Measurements from ENCODE around the gene PMP22.

Gene PMP22

DNA sequence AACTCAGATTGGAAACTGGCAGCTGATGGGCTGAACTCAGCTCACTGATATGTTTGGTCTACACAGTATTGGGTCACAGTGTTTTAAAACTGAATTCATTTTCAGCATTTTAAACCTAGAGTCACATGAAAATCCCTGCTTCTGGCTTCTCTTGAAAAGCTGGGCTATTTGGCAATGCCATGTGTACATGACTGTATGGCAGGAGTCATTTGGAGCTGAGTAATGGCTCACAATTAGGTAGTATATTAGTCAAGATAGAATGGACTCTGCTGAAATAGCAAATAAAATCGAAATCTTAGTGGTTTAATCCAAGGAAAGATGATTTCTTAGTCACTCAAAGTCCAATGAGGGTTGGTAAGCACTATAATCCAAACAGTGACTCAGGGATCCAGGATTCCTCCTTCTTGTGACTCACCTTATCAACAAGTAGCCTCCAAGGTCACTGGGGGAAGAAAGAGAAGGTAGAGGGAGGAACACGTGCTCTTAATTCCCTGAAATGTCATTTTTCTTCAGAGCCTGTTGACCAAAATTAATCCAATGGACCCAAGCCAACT lies 13.9 kb upstream of the PMP22 start:
- DNase-seq (ENCODE audit: insufficient read length, low spot score), result peak; percentile 41
- FAIRE-seq, result peak; percentile 89

DNA sequence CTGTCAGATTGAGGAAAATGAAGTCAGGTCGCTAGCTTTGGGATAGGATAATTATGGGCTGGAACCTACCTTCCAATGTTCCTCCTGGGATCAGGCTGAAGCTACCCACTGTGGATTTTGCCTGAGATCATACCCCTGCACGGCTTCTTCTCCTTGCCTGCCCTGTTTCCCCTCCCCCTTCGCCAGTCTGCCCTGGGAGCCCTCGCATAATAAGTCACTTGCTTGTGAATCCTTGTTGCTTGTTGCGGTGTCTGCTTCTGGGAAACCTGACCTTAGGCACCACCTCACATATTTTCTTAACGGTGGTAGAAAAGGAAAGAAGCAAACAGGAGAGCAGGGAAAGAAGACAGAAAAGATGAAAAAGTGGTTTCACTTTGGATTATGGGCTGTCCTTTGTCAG lies 13.3 kb upstream of the PMP22 start:
- no peak for DNase-seq (ENCODE audit: insufficient read length, low spot score)

DNA sequence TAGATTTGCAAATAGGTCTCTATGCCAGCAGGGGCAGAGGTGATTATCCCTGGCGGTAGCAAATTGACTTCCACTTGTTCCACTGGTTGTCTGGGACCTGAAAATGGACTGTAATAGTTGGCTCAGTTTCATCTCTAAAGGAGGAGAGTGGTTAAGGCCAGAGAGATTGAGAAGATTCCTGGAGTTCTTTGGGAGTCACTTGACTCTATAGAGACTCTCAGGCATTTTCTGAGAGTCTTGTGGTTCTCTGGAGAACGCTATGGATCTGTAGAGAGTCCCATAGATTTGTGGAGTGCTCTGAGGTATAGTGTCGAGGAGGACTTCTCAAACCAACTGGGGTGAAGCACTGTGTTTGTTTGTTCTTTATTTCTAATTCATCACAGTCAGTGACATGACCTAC lies 8.9 kb upstream of the PMP22 start:
- FAIRE-seq (no peak), DNase-seq (ENCODE audit: insufficient read length, low spot score) (no peak)

More for the DNA sequence above, 13.3 kb upstream of the PMP22 start:
- peak; percentile 64 for FAIRE-seq

DNA sequence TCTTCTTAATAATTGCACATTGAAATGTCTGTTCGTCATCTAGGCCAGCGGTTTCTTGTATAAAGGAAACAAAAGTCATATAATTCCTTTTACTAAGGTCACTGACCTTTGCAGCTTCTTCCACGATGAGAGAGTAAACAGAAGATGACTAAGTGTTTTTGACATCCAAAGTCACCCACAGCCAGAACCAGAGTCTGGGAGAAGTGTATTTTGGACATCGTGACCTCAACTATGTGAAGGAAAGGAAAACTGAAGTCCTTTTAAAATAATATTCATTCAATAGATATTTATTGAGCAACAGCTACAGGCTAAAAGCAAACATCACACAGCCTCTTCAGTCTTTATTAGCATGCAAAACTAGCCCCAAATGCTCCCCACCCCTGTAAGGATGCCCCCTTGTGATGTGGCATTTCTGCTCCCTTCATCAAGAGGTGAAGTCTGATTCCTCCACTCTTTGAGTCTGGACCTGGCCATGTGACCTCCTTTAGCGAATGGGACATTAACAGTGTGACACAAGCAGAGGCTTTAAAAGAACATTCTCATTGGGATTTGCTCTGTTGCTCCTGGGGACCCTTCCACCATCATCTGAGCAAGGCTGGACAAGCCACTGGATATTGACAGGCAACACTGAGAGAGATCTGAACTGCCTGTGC lies 8.1 kb upstream of the PMP22 start:
- FAIRE-seq, result peak; percentile 90
- peak; percentile 78 for DNase-seq (ENCODE audit: insufficient read length, low spot score)

DNA sequence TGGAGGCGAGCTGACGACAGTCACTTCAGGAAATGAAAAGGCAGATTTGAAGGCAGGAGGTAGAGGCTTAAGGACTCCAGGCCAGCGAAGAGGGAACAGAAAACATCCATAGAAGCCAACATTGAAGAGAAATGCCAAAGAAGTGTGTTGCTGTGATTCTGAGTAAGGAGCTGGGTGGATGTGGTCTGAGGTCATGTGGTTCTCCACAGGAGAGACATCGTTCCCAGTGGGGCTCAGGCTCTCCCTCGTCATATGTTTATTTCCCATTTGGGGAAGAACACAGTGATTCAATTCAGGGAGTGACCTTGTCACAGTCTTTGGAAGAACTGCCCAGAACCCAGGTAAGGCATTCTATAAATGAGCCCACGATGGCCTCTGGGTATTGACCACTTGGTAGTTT lies 6.6 kb upstream of the PMP22 start:
- FAIRE-seq, result no peak

DNA sequence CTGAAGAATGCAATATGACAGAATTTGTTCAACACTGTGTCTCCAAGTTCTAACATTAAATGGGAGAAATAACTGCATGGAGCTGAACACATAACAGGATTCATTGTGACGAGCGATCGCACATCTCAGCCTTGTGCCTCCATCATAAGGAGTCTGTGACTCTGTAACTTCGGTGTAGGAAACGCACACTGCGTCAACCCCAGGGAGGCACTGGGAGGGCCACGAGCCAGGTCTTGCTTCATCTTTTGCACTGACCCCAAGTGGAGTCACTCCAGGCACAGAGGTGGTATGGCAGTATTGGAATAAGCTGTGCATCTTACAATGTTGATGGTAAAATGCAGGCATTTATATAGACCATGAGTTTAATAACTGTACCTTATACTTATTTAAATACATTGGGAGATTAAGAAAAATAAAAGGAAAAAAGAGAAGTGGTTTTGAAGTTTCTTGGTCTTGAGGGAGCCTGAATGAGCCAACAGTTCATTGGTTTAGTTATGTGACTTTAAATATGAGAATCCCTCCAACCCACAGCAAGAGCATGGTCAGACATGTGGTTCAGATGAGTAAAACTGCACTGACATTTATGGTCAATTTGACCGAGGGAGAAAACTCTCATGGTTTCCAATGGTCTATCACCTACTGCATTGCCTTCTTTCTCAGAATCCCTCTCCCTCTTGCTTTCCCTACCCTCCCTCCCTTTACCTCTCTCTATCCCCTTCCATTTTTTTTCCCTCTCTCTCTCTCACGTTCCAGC lies 5.7 kb upstream of the PMP22 start:
- DNase-seq (ENCODE audit: insufficient read length, low spot score), result no peak
- FAIRE-seq, result peak; percentile 44

More for the DNA sequence above, 6.6 kb upstream of the PMP22 start:
- DNase-seq (ENCODE audit: insufficient read length, low spot score), result no peak

DNA sequence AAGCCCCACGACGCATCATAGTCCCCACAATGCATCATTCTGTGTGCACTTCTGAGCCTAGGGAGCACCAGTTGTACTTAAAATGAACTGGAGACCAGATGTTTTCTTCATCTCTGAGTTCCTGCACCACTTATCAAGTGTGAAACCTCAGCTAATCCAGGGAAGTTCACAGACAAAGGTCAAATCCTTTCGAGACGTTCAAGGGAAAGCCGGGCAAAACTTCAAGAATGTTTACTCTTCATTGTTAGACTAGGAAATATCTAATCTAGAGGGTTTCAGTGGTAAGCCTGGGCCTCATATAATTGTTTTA lies 4.6 kb upstream of the PMP22 start:
- FAIRE-seq (no peak), DNase-seq (ENCODE audit: insufficient read length, low spot score) (no peak)

DNA sequence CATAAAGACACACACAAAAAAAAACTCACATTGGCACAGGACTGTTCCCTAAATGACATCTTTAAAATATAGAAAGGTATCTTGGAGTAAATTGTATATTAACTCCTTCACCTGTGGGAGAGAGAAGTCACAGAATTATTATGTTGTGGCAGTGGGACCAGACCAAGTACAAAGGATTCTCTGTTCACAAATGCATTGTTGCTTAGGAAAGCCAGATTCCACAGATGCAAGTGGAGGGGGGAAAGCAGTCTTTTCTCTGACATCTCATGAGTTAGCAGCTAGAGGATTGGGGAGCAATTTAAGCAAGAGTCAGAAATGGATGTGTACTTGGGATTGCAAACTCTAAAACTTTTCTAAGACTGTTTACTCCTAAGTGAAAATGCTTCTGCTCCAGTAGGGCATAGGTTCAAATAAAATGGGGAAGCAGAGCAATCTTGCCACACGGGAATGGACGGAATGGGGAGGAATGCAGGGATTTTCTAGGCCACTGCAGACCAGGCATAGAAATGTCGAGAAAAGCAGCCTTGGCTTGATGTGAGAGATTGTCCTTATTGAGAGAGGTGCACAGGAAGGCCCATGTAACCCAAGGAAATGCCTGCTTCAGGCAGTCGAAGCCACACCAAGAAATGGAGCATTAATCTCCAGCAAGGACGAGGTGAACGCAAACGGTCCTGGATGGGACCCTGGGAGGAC lies 4.1 kb upstream of the PMP22 start:
- FAIRE-seq (no peak), DNase-seq (ENCODE audit: insufficient read length, low spot score) (no peak)

DNA sequence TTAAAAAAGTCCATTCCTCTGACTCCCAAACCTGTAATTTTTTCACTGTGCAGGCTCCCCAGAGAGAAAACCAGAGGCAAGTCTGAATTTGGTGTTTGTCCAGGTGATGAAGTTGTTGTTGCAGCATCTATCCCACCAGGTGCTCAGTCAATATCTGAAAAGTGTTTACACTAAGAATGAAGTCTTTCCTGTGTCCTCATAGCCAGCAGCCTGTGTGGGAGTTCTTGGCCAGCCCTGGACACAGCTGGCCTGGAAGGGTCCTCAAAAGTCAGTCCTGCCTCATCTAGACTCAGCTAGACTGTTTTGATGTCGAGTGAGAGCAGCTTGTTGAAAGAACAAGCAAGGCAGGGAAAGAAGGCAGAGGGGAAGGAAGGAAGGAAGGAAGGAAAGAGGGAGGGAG lies 3.3 kb upstream of the PMP22 start:
- FAIRE-seq, result peak; percentile 13
- no peak for DNase-seq (ENCODE audit: insufficient read length, low spot score)

DNA sequence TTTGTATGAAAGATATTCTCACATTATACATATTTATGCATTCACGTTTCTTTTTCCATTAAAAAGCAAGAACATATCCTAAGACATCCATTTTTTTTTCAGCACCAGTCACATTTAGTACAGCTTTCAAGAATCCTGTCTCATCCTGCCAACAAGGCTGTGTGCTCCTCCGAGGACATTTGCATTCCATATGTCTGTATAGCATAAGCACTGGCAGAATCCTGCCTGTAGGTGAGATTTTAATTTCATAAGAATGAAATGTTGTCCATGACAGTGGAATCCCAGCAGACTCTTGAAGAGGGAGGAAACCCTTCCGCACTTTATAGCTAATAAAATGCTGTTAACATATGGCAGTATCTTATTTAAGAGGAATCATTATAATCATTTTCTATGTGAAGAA lies 2.9 kb upstream of the PMP22 start:
- peak; percentile 26 for FAIRE-seq

DNA sequence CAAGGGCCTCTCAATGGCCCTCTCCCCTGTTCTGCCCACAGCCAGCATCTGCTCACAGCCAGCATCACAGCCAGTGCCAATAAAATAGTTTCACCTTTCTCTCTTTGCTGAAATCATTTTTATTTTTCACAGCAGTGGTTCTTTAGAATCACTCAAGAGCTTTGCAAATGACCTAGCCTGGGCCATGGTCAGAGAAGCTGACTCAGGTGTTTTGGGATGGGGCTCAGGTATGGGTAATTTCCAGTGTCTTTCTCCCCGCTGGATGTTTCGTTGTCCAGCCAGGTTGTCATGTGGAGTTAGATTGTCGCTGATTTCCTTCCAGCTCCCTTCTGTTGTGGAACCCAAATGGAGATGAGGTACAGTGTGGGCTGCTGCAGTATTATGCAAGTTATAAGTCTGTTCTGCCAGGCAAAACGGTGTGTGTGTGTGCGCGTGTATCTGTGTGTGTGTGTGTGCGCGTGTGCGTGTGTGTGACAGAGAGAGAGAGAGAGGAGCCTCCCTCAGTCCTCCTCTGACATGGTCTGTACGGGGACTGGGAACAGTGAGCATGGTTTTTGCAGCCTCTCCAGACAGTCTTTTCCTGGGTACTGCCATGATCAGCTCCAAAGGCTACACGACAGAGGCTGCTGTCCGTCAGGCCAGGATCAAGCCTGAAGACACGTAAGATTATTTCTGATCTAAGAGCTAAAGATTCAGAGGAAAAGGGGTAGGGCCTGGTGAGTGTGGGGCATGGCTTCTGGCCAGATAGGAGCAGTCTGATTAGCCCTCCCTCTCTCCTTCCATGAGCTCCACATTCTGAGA lies 1.4 kb upstream of the PMP22 start:
- no peak for DNase-seq (ENCODE audit: insufficient read length, low spot score)
- FAIRE-seq, result peak; percentile 59

More for the DNA sequence above, 2.9 kb upstream of the PMP22 start:
- no peak for DNase-seq (ENCODE audit: insufficient read length, low spot score)

DNA sequence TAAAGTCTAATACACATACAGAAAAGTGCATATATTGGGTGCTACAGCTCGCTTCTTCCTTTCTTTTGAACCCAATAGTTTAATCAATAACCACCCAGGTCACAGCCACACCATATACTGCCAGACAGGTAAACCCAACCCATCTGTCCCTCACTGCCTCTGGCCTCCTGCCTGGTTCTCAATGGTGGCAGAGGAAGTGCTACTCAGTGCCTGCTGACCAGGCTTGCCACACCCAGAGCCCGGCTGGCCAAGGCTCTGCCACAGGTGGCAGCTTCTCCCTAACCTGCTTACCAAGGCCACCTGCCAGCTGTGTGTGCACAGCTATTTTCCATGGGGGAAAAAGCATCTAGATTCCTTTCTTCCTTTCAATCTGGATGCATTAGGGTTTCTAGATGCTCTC lies 584 bp downstream of the PMP22 start:
- FAIRE-seq (no peak), DNase-seq (ENCODE audit: insufficient read length, low spot score) (no peak)

DNA sequence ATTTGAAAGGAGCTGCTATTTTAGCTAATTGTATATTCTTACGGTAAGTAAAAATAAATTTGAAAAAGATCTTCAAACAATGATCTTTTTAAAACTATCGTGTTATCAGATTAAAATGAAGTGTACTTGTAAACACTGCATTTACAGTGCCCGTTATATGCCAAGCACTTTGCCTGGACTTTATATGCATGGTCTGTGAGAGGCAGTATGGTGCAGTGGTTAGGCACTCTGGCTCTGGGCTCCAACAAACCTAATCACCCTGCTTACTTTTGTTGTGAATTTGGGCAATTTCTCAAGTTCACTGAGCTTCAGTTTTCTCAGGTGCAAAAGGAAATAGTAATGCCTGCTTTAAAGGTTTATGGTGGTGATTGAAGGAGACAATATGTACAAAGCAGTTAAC lies 1.4 kb downstream of the PMP22 start:
- FAIRE-seq (no peak), DNase-seq (ENCODE audit: insufficient read length, low spot score) (no peak)

DNA sequence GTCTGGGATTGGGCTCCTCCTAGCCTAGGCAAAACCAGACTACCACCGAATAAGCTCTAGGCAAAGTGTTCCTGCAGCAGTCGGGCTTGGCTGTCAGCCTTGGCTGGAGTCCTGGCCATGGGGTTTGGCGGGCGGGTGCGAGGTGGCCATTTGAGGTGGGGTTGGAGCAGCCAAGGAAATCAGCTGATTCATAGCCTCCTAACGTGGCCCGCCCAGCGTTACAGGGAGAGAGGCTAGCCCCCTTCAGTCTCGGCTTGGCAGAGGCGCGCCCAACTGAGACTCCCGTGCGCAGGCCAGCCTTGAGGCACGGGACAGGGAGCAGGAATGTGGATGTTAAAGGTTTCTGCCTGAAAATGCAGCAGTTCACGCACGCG lies 1.9 kb downstream of the PMP22 start:
- peak; percentile 78 for DNase-seq (ENCODE audit: insufficient read length, low spot score)

DNA sequence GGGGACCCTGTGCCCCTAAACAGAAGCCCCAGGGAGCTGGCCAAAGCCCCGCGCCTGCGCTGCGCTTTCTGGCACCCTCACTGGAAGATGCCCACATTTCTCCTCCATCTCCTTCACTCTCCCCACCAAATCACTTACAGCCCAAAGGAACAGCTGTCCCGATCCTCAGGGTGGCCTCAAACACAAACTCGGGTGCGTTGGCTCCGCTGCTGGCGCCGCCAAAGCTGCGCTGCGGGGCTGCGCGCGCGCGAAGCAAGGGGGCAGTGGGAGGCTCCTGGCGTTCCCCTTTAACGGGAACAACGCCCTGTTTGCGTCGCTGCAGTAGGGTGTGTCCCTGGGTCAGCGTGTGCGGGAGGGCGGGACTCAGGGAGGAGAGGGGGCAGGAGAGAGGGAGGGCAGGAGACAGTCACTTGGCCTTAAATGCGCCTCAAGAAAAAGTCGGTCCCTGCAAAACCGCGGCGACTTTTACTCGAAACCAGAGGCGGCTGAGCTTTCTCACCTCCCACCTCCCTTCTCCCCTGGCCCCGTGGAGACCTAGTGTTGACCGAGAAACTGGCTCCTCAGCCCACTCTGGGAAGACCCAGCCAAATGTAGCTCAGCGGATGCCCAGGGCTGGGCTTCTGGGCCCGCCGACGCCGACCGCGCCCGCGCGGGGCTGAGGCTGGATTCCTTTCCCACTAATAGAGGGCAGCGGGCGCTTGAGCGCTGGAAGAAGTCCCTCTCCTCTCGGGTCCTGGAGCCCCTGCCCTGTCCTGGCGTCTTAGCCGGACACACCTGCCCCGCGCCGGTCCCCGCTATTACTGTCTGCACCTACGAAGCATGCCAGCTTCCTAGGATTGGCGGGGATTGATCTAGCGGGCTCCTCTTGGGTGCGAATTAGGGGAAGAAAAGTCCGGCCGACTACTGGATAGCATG lies 2.6 kb downstream of the PMP22 start:
- peak; percentile 93 for DNase-seq (ENCODE audit: insufficient read length, low spot score)
- FAIRE-seq, result peak; percentile 97

More for the DNA sequence above, 1.9 kb downstream of the PMP22 start:
- FAIRE-seq, result peak; percentile 93

DNA sequence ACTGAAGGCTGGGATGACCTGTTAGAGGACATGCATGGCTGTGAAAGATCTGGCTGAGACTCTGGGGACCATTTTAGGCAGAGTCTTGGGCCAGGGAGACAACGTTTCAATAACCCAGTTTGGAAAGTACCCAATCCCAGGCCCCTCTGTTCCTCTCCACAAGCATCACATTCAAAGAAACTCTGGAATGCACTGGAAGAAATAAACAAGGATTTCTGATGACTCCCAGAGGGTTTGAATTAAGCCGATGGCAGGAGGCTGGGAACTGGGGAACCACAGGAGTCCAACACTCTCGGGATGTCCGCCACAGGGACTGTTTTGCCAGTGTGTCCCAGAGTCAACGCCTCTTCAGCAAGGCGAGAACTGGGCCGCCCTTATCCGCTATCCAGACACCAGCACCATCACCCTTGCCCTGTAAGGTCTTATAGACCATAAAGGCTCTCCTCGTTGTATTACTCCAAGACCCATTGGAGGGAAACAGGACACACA lies 3.3 kb downstream of the PMP22 start:
- DNase-seq (ENCODE audit: insufficient read length, low spot score) (no peak), FAIRE-seq (no peak)

DNA sequence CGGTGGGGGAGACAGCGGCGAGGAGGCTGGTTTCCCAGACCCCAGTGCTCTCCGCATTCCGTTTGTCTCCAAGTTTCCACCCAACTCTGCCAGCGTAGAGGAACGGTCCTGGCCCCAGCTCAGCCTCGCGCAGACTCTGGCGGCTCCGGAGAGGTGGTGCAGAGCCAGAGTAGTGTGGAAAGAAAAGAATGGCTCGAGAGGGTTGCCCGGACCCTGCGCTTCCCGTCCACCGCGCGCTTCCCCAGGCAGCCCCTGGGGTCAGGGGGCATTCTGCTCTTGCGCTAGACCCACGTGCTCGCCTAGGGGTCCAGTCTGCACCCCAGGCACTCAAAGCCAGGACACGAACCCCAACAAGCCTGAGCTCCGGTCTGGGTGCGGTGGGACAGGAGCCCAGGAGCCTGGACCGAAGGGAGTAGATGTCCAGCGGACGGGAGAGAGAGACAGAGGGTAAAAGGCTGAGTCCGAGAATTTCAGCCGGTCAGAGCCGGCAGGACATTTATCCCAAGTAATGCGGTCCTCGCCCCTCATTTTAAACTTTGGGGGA lies 3.8 kb downstream of the PMP22 start:
- FAIRE-seq (peak; percentile 60), DNase-seq (ENCODE audit: insufficient read length, low spot score) (peak; percentile 77)

DNA sequence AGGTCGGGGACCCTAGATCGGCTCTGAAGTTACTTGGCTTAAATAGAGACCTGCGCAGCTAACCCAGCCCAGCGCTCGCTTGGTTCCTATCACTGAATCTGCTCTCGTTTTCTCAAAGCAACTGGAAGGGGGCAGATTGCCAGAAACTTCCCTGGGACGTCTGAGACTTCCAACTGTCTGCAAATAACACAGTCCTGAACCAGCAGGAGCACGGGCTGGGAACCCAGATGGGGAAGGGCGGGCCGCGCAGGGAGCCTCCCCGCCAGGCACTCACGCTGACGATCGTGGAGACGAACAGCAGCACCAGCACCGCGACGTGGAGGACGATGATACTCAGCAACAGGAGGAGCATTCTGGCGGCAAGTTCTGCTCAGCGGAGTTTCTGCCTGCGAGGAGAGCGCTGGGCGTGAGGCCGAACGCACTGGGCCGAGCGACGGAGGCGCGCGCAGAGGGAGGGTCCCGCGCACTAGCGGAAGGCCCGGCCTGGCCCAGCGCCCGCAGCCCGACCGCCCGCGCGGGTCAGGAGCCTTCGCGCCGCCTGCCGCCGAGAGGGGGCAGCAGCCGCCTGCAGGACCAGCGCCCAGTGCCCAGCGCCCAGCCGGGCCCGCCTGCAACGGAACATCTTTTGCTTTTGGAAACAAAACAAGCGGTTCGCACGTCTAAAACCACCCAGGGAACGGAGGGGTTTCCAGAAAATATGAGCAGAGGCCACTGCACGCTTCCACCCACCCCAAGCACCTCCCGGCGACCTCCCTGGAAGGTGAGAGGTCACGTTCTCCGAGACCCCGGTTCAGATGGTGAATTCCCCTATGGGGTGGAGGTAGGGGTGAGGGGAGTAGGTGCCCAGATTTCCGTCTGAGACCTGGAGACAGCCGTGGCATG lies 4.5 kb downstream of the PMP22 start:
- FAIRE-seq (peak; percentile 88), DNase-seq (ENCODE audit: insufficient read length, low spot score) (peak; percentile 90)
